Stimulated activated CD4-positive, alpha-beta T cell treated with anti-CD3 and anti-CD28 coated beads, Interleukin-15, amount 100 ng/mL, for 24 hours (primary cell): ENCODE data around the gene CFAP73.

ENCODE experiments used
- DNase-seq: peaks from one replicate; pipeline ENCODE4 v3.0.0-alpha.2; 2020

CFAP73 gene

DNA sequence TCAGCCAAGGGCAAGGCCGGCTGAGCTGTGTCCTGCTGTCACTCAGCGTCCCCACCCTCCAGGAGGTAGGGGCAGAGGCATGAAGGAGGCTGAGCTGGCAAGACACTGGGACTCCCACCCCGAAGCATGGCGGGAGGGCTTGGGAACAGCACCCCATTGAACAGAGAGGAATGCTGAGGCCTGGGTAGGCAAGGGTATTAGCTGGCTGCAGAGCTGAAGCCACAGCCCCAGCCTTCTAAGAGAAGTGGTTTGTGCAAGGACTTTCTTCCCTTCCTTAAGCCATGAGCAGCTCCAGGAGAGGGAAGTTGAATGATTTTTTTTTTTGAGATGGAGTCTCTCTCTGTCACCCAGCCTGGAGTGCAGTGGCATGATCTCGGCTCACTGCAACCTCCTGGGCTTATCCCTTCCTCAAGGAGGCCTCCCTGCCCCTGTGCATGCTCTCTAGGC is 6.6 kb upstream of the CFAP73 start:
- DNase-seq, result no peak

DNA sequence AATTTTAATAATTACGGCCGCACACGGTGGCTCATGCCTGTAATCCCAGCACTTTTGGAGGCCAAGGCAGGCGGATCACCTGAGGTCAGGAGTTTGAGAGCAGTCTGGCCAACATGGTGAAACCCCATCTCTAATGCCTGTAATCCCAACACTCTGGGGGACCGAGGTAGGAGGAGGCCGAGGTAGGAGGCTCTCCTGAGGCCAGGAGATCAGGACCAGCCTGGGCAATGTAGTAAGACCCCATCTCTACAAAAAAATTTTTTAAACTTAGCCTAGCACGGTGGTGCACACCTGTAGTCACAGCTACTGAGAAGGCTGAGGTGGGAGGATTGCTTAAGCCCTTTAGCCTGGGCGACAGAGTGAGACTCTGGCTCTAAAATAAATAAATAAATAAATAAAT is 5.6 kb upstream of the CFAP73 start:
- no peak for DNase-seq

DNA sequence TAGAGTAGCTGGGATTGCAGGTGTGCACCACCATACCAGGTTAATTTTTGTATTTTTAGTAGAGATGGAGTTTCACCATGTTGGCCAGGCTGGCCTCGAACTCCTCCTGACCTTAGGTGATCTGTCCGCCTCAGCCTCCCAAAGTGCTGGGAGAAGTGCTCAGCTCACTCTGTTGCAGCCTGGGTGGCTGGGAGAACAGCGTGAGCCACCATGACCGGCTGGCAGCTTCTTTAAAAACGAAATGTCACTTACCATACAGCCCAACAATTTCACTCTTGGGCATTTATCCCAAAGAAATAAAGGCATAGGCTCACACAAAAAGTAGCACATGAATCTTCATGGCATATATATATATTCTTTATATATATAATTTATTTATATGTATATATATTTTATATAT is 4.7 kb upstream of the CFAP73 start:
- no peak for DNase-seq

DNA sequence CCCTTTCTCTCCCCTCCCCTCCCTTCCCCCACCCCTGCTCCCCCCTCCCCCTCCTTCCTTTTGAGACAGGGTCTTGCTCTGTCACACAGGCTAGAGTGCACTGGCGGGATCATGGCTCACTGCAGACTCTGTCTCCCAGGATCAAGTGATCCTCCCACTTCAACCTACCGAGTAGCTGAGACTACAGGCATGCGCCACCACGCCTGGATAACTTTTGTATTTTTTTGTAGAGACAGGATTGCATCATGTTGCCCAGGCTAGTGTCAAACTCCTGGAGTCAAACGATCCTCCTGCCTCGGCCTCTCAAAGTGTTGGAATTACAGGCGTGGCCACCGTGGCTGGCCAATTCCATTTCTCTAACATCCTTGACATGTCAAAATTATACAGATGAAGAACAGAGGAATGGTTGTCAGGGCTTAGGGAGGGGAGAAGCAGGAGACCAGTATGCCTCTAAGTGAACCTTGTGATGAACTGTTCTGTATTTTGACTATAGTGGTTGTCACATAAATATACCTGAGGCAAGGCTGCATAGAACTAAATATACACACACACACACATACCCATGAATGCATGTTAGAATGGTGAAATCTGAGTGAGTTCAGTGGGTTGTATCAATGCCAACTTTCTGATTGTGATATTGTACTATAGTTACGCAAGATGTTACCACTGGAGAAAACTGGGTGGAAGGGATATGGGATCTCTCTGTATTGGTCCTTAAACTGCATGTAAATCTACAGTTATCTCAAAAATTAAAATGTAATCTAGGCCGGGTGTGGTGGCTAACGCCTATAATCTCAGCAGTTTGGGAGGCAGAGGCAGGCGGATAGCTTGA is 3.6 kb upstream of the CFAP73 start:
- DNase-seq, result no peak

DNA sequence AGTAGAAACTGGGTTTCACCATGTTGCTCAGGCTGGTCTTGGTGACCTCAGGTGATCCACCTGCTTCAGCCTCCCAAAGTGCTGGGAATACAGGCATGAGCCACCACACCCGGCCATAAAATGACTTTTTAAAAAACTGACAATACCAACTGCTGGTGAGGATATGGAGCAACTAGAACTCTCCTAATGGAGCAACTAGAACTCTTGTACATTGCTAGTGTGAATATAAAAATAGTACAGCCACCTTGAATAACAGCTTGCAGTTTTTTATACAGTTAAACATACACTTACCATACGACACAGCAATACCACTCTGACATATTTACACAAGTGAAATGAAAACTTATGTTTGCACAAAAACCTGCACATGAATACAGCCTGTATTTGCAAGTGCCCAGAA is 2.5 kb upstream of the CFAP73 start:
- DNase-seq, result no peak

DNA sequence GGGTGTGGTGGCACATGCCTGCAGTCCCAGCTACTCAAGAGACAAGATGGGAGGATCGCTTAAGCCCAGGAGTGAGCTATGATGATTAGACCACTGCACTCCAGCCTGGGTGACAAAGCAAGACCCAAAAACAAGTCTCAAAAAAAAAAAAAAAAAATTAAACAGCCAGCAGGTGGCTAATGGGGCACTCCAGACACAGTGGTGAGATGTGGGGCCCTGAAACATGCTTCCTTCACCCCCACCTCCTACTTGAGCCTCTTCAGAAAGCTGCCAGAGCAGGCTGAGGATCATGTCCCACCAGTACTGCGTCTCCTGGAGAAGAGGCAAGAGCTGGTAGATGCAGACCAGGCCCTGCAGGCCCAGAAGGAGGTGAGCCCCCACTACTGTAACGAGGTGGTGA is 2.1 kb downstream of the CFAP73 start:
- no peak for DNase-seq

DNA sequence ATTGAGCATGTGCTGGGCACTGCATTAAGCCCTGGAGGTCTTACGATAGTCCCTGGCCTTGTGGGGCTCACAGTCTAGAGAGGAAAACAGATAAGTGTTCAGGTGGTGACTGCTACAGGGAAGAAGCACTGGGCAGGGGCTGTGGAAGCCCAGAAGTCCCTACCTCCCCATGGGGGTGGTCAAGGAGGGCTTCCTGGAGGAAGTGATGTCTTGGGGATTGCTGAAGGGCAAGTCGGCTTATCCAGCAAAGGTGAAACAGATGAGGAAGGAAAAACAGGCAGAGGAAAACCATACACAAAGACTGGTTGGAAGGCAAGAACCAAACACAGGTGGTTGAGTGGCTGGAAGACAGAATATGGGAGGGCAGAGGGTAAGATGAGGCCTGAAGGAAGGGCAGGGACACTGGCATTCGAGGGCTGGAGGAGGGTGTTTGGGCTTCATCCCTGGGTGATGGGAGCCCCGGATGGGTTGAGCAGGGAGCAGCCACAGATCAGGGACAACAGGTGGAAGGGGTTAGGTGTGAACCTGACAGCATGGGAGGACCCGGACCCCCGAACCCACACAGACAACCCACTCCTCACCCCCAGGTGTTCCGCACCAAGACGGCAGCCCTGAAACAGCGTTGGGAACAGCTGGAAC is 2.8 kb downstream of the CFAP73 start:
- DNase-seq, result no peak

DNA sequence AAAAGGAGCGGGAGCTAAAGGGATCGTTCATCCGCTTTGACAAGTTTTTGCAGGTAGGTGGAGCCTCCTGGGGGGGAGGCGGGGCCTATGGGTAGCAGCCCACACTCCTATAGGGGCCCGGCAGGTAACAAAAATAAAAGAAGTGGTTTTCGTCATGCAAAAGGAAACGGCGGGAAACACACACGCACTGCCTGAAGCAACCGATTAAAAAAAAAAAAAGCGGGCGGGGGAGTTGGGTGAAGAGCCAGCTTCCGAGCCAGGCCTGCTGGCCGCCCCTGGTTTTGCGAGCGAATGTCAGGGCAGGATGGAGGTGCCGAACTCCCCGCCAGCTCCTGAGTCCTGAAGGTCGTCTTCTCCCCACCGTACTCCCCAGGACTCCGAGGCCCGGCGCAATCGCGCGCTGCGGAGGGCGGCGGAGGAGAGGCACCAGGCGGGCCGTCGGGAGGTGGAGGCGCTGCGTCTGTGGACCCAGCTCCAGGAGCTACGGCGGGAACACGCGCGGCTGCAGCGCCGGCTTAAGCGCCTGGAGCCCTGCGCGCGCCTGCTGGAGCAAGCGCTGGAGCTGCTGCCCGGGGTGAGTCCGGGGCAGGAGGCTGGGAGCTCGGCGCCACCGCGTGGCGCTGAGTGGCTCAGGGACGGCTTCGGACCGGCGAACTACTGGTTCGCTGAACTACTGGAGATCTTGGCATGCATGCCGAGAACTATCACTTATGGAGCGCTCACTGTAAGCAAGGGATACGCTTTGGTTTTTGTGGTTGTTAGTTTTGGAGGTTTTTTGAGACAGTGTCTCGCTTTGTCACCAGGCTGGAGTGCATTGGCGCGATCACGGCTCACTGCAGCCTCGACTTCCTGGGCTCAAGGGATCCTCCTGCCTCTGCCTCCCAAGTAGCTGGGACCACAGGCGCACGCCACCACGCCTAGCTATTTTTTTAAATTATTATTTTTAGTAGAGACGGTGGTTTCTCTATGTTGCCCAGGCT is 3.6 kb downstream of the CFAP73 start:
- peak; percentile 76 for DNase-seq

DNA sequence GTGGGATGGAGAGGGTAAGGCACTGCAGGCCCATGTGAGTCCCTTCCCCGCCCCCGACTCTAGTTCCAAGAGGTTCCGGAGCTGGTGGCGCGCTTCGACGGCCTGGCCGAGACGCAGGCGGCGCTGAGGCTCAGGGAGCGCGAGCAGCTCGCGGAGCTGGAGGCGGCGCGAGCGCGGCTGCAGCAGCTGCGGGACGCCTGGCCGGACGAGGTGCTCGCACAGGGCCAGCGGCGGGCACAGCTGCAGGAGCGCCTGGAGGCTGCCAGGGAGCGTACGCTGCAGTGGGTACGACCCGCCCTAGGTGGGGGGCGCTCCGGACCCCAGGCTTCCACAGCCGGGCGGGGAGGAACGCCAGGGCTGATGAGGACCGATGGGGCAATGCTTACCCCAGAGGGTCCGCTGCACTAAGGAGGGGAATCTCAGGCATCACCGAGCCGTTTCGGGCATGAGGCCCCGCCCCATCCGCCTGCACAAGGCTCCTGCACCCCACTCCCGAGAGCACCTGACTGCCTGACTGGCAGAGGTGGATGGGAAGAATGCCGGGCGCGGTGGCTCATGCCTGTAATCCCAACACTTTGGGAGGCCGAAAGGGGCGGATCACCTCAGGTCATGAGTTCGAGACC is 4.9 kb downstream of the CFAP73 start:
- DNase-seq, result peak; percentile 53

DNA sequence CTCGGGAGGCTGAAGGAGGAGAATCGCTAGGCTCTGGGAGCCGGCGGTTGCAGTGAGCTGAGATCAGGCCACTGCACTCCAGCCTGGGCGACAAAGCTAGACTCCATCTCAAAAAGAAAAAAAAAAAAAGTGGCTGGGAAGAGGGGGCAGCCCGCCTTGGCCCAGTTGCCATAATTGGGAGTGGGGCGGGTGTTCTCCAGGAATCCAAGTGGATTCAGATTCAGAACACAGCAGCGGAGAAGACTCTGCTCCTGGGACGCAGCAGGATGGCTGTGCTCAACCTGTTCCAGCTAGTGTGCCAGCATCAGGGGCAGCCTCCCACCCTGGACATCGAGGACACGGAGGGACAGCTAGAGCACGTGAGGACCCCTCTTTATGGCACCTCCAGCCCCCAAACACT is 5.5 kb downstream of the CFAP73 start:
- DNase-seq, result no peak

DNA sequence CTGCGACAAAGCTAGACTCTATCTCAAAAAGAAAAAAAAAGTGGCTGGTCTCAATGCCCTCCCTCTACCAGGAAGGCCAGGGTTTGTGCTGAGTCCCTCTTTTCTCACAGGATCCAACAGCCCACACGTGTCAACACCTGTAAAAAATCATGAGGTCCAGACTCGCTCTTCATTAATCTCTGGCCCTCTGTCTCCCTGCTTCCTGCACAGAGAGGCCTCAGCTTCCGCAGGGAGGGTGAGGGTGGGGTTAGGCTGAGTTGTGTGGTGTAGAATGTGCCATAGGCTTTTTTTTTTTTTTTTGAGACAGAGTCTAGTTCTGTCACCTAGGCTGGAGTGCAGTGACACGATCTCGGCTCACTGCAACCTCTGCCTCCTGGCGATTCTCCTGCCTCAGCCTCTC is 6.1 kb downstream of the CFAP73 start:
- DNase-seq, result no peak

DNA sequence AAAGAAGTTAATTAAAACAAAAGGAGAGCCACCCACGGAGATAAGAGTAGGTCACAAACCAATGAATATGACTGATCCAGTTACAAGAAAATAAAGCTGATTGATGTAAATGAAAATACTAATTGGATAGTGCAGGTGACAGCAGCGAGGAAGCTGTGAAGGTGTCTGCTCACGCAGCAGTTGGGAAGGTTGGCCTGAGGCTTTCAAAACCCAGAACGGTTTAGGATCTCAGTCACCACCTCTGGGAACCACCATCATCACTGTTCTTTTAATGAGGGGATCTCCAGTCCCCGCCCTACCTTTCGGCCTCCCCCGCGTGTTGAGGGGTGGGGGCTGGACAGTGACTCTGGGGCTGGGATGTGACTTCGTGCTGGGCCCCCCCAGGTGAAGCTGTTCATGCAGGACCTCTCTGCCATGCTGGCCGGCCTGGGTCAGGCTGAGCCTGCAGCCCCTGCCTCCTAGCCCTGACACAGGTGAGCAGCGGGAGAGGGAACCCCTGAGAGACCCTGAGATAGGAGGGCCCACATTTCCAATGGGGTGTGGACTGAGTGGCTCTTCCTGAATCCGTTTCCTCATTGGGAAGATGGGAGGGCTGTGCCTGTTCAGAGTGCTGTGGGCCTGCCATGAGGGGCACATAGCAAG is 7.8 kb downstream of the CFAP73 start:
- no peak for DNase-seq

DNA sequence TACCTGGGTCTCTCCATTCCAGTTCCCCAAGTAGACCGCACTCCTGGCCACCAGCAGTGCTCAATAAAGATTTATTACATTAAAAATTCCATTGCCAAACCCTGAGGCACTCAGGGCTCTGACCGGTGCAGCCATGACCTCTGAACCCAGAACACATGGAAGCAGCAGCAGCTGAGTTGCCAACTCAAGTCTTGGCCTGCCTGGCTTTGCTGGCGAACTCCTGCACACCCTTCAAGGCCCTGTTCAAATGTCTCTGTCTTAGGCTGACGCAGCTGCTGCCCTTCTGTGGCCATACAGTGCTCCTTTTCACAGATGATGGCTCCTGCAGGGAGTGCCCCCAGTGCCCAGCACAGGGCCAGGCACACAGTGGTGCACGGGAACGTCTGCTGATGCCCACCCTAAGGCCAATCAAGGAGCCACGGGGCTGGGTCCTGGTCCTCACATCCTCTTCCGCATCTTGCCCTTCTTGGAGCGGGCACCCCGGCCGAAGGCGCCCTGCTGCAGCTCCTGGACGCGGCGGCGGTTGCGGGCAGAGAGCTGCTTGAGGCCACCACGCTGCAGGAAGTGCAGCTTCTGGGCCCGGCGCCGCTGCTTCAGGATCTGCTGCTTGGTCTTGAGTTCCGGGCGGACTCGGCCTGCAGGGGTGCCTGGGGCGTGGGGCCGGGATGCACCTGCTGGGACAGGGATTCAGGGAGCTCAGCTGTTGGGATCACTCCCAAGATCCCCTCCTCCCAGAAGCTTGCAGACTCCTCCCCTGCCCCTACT is 9.1 kb downstream of the CFAP73 start:
- DNase-seq, result no peak

DNA sequence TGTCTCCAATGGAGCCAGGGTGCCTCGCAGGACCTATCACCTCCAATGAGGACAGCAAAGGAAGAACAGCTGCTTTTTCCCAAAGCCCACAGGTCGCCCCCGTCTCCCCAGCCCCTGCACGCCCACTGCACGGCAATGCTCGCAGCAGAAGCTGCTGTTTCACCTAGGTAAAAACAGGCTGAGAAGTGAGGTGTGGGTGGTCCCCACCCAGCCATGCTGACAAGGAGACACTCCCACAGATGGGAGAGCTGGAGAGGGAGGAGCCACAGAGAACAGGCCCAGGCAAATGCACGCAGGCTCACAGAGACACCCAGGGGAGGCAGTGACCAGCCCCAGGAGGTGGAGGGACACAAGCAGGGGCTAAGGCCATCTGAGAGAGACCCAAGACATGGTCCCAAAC is 10.4 kb downstream of the CFAP73 start:
- no peak for DNase-seq

DNA sequence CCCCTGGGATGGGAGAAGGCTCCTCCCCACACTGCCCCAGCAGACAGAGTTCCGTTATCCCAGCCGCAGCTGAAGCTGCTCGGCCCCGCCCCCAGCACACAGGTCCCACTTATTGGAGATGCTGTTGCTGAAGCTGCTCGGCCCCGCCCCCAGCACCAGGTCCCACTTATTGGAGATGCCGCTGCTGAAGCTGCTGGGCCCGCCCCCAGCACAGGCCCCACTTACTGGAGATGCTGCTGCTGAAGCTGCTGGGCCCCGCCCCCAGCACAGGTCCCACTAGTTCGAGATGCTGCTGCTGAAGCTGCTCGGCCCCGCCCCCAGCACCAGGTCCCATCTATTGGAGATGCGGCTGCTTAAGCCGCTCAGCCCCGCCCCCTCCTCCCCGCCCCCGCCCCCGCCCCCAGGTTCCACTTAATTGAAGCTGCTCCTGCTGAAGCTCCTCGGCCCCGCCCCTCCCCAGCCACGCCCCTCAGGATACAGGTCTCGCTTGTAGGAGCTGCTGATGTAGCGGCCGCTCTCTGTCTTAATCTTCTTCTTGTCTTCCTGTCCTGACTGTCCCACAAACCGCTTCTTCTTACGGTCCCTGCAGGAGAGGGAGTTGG is 12.0 kb downstream of the CFAP73 start:
- DNase-seq, result peak; percentile 63

DNA sequence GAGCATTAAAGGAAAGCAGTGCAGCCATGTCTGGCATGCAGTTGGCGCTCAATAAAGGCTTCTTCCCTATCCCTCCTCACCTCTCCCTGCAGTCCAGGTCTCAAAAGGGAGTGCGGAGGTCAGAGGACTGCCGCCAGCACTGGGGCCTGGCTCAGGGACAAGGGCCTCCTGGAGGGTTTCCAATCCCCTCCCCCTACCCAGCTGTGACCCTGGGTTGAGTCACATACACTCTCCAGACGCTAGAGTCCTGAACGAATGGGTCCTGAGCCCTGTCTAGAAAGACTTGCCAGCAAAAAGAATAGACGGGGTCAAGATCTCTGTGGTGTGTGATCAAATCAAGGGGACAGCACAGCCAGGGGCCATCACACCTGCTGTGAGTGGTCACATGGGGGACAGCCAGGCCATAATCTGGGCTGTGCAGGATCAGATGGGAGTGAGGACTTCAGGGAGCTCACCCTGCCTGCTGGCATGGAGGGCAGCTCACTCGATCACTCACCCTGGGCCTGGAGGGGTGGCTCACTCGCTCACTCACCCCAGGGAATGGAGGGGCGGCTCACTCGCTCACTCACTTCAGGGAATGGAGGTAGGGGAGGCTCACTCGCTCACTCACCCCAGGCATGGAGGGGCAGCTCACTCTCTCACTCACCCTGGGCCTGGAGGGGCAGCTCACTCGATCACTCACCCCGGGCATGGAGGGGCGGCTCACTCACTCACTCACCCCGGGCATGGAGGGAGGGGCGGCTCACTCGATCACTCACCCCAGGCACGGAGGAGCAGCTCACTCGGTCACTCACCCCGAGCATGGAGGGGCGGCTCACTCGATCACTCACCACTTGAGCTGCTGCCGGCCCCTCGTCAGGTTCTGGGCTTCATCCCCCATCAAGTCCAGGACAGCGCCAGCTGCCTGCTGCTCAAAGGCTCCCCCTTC is 12.8 kb downstream of the CFAP73 start:
- no peak for DNase-seq

DNA sequence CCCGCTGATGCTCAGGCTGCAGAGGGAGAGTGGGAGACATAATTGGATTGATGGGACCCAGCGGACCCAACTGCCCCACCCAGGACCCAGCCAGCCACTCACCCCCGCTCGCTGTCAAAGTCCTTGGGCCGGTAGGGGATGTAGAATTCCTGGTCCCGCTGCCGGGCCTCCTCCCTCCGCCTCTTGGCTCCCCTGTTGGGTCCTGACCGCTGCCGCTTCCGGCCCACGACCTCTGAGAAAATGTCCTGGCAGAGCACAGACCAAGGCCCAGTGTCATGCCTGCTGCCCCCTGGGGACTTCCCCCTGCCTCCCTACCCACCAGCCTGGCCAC is 13.5 kb downstream of the CFAP73 start:
- no peak for DNase-seq

DNA sequence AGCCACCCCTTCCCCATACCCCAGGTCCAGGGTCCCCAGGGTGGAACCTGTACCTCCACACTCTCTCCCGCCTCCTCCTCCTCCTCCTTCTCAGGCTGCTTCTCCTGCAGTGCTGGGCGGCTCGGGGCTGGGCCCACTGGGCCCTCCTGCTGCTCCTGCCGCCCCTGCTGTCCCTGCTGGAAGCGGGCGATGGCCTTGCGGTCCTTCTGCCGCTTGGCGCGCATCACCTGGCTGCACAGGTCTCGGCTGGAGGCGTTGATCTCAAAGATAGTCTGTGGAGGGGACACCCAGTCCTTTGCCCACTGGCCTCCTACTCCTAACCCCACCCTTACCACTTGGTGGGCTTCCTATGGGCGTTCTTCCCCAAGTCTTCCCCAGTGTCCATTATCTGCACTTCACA is 14.5 kb downstream of the CFAP73 start:
- no peak for DNase-seq

DNA sequence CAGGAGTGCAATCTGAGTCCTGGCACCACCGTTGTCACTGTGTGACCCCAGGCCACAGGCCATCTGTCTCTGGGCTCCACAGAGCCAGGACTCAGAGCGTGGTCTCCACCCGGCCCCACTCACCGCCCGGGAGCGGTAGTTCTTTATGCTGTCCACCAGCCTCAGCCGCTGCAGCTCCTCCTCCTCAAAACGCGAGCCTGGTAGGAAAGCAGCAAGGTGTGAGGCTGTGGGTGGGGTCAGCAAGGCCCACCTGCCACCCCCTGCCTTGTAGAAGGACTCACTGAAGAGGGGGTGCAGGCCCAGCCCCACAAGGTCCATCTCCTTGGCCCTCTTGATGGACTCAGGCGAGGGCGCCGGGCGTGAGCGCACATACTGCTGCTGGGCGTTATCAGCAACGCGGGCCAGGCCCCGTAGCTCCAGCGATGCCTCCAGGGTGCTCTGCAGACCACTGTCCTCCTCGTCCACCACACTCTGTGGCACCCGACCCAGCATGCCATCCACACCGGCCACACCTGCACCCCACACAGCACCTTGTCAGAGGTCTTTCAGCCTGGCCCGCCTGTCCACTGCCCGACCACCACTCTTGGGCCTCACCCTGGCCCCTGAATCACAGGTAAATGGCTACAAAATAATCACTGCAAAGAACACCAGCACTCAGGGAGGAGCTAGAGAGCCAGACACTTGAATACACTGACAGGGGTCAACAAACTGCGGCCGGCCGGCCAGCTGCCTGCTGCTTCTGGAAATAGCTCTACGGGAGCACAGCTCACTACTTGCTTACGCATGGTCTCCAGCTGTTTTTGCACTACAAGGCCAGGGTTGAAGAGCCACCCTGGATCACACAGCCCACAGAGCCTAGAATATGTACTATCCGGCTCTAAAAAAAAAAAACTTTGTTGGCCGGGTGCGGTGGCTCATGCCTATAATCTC is 16.3 kb downstream of the CFAP73 start:
- DNase-seq, result no peak
